HFFc6 (cell line): ENCODE measurements around the gene CELSR1. TPM values are rescaled to one million over a fixed set of nuclear protein-coding genes. Genes with fewer than 3 reads are reported as not detected.
A peak's percentile ranks its signal among the peaks of the same experiment; 100 is the strongest.

Experiments
- DNase-seq: peaks from one replicate; pipeline ENCODE4 v3.0.0-alpha.2; 2018
- H3K27ac Mint-ChIP-seq: 2 replicates; pipeline ENCODE4 v1.8.0; 2020; ENCODE audit warnings: mild to moderate bottlenecking, mixed read lengths
- H3K27me3 Mint-ChIP-seq: 2 replicates; pipeline ENCODE4 v1.8.0; 2021; ENCODE audit warnings: mild to moderate bottlenecking, moderate library complexity, mixed read lengths; ENCODE audit not compliant: insufficient read depth
- H3K36me3 Mint-ChIP-seq: 2 replicates; pipeline ENCODE4 v1.8.0; 2021; ENCODE audit warnings: low read depth, mixed read lengths
- H3K4me1 Mint-ChIP-seq: 2 replicates; pipeline ENCODE4 v1.8.0; 2020; ENCODE audit warnings: low read depth, mixed read lengths
- H3K4me3 Mint-ChIP-seq: 2 replicates; pipeline ENCODE4 v1.8.0; 2020; ENCODE audit warnings: mild to moderate bottlenecking, moderate library complexity, mixed read lengths
- H3K9me3 Mint-ChIP-seq: 2 replicates; pipeline ENCODE4 v1.8.0; 2020; ENCODE audit warnings: mild to moderate bottlenecking, mixed read lengths
- total RNA-seq, 6 experiments: library from RNA; stranded (reverse); fragmentation: NEBNext Ultra II Directional; extraction: Animal tissue kit (Norgen Biotek cat#: 25700); gene quantifications; 2 replicates in 1 of 6; 3 replicates in 5 of 6; pipeline ENCODE4 v1.2.3, GENCODE V29; 2021
- TF ChIP-seq, protein P1 (sequence below): fragments of 200-600 bp; sonication (generic); IDR thresholded peaks from 2 replicates; pipeline ENCODE4 v1.5.0; 2021; ENCODE audit warnings: antibody characterized with exemption, mild to moderate bottlenecking

The CELSR1 gene
- total RNA-seq, 6 experiments from 2014 or later: 4.7 to 8.2 (median 6.5) TPM

DNA sequence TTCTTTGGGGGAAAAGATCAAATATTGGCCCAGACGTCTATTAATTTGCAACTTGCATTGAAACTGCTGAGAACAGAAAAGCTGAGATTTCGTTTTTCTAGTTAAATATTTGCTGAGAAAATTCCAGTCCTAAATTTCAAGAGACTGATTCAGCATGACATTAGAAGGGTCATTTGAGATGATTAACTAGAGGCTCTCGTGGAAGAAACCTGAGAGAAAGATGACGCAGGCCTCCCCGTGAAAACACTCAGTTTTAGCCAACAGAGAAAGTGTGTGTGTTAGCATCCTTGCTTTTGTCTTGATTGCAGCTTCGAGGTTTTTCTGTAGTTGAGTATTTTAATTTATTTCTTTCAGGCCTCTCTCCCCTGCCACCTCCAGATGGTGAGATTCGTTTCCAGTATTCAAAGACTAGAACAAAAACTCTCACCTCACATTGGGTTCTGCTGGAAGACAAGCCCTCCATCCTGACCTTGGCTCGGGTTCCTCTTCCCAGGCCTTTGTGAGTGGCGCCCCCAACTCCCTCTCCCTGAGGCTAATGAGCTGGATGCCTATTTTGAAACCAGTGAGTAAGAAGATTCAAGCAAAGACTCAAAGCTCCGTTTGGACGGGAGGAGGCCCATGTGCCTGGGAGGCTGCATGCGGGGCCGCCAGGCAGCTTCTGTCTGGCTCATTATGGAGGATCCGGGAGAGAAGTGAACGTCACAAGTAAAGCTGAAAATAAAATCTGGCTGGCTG, 52.4 kb downstream of the CELSR1 start:
- peak; percentile 76 for DNase-seq

DNA sequence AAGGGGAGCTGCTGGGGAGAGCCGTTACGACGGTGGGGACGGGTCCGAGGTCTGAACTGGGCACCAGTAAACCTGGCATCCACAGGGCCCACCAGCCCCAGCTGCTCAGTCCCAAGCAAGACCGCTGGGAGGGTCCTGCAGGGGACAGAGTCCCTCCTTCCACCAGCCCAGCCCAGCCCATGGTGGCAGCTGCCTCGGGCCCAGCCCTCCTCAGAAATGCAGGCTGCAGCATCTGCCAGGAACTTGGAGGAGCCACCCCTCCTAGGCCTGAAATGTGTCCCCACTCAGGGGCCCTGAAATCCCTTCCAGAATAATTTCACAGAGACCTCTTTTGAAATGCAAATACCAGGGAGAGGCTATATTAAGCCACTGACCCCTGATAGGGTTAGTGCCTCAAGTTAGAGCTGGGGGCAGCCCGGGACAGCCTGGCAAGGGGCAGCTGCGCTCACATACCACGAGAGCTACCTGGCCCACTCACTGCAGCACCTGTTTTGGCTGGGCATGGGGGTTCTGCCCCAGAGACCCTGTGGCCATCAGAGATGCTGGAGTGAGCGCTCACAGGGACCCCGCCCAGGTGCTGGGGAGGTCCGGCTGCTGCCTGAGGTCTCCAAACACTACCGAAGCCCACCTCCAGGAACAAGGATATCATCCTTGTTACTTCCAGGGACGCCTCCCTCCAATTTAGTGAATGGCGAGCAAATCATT, 53.1 kb downstream of the CELSR1 start:
- Mint-ChIP-seq H3K27me3 (peaks cover 2% of the 10 kb centered on the region; the same call in 1 of the 2 replicates), H3K27ac (peak overlapping the region; percentile 86; the same call in 1 of the 2 replicates), H3K4me3 (peak overlapping the region; percentile 68; the same call in 1 of the 2 replicates), H3K9me3 (no peaks in the 10 kb centered on the region), H3K4me1 (peaks cover 13% of the 10 kb centered on the region), H3K36me3 (no peaks in the 10 kb centered on the region)
- no peak for DNase-seq
- TF ChIP-seq, protein P1, sequence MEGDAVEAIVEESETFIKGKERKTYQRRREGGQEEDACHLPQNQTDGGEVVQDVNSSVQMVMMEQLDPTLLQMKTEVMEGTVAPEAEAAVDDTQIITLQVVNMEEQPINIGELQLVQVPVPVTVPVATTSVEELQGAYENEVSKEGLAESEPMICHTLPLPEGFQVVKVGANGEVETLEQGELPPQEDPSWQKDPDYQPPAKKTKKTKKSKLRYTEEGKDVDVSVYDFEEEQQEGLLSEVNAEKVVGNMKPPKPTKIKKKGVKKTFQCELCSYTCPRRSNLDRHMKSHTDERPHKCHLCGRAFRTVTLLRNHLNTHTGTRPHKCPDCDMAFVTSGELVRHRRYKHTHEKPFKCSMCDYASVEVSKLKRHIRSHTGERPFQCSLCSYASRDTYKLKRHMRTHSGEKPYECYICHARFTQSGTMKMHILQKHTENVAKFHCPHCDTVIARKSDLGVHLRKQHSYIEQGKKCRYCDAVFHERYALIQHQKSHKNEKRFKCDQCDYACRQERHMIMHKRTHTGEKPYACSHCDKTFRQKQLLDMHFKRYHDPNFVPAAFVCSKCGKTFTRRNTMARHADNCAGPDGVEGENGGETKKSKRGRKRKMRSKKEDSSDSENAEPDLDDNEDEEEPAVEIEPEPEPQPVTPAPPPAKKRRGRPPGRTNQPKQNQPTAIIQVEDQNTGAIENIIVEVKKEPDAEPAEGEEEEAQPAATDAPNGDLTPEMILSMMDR: no peak

More for the DNA sequence above, 52.4 kb downstream of the CELSR1 start:
- Mint-ChIP-seq H3K27ac (peak overlapping the region; percentile 86), H3K4me3 (peak overlapping the region; percentile 68), H3K36me3 (no peaks in the 10 kb centered on the region), H3K9me3 (no peaks in the 10 kb centered on the region), H3K27me3 (peaks cover 2% of the 10 kb centered on the region; the same call in 1 of the 2 replicates), H3K4me1 (peaks cover 13% of the 10 kb centered on the region)
- TF ChIP-seq, protein P1: no peak

DNA sequence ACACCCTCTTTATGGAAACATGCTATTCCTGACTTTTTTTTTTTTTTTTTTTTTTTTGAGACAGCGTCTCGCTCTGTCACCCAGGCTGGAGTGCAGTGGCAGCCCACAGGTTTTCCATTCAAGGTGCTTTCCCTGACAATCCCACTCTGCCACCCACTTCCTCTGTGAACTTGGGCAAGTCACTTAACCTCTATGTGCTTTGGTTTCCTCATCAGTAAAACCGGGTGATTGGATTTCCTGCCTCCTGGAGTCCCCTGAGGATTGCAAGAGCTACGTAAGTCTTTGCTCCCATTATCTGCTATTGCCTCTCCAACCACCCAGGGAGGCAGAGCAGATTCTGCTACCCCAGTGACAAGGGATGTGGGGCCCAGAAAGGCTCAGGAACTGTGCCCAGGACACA, 54.1 kb downstream of the CELSR1 start:
- no peaks in the 10 kb centered on the region for H3K36me3 Mint-ChIP-seq
- DNase-seq: no peak
- TF ChIP-seq, protein P1: no peak
- H3K4me3 Mint-ChIP-seq: no peak overlapping the region
- peaks cover 13% of the 10 kb centered on the region for H3K4me1 Mint-ChIP-seq
- H3K27ac Mint-ChIP-seq: no peak overlapping the region
- peaks cover 2% of the 10 kb centered on the region; the same call in 1 of the 2 replicates for H3K27me3 Mint-ChIP-seq
- H3K9me3 Mint-ChIP-seq: no peaks in the 10 kb centered on the region

DNA sequence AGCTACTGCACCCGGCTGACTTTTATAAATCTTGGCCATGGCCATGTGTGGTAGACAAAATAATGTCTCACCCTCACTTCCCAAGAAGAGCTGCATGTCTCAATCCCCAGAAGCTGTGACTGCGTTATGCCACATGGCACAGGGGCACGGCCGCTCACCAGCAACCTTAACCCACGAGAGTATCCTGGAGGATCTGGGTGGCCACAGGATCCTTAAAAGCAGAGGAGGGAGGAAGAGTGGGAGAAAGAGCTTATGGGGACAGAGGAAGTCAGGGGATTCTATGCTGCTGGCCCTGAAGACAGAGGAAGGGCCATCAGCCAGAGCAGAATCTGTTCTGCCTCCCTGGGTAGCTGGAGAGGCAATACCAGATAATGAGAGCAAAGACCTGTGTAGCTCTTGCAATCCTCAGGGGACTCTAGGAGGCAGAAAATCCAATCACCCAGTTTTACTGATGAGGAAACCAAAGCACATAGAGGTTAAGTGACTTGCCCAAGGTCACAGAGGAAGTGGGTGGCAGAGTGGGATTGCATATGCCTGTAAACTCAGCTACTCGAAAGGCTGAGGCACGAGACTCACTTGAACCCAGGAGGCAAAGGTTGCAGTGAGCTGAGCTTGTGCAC, 55.3 kb downstream of the CELSR1 start:
- Mint-ChIP-seq H3K36me3 (no peaks in the 10 kb centered on the region), H3K27ac (no peak overlapping the region), H3K4me1 (peaks cover 13% of the 10 kb centered on the region), H3K9me3 (no peaks in the 10 kb centered on the region), H3K27me3 (peaks cover 2% of the 10 kb centered on the region; the same call in 1 of the 2 replicates), H3K4me3 (no peak overlapping the region)
- TF ChIP-seq, protein P1: no peak
- DNase-seq: no peak

DNA sequence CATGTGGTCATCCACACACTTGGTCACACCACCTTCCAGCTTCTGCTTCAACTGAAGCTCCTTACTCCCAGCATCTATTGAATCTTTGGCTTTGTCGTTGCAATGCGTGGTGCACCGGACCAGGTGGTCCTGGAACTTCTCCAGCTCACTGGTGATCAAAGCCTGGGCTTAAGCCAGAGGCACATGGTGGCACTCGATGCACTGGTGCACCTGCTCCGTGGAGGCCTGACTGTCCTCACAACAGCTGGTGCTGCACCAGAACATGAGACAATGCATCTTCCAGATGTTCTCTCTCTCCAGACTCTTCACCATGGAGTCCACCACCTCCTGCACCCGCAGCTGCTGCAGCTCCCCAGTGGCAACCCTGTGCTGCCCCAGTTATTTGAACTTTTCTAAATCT, 56.0 kb downstream of the CELSR1 start:
- no peaks in the 10 kb centered on the region for H3K9me3 Mint-ChIP-seq
- DNase-seq: no peak
- no peaks in the 10 kb centered on the region for H3K36me3 Mint-ChIP-seq
- H3K4me1 Mint-ChIP-seq: peaks cover 13% of the 10 kb centered on the region
- TF ChIP-seq, protein P1: no peak
- no peak overlapping the region for H3K4me3 Mint-ChIP-seq
- no peak overlapping the region for H3K27ac Mint-ChIP-seq
- H3K27me3 Mint-ChIP-seq: peaks cover 2% of the 10 kb centered on the region; the same call in 1 of the 2 replicates
